HS-5 (cell line): ENCODE data around the gene ADAMTS20.
"Not testable (repeated sequence)": the region's sequence is repeated elsewhere in the genome, so short reads cannot be mapped to it uniquely, and the experiment has no call there.

Experiments used
- DNase-seq: peaks from one replicate; pipeline ENCODE4 v3.0.0-alpha.2; 2012; ENCODE audit warnings: low read depth

ADAMTS20 gene, protein sequence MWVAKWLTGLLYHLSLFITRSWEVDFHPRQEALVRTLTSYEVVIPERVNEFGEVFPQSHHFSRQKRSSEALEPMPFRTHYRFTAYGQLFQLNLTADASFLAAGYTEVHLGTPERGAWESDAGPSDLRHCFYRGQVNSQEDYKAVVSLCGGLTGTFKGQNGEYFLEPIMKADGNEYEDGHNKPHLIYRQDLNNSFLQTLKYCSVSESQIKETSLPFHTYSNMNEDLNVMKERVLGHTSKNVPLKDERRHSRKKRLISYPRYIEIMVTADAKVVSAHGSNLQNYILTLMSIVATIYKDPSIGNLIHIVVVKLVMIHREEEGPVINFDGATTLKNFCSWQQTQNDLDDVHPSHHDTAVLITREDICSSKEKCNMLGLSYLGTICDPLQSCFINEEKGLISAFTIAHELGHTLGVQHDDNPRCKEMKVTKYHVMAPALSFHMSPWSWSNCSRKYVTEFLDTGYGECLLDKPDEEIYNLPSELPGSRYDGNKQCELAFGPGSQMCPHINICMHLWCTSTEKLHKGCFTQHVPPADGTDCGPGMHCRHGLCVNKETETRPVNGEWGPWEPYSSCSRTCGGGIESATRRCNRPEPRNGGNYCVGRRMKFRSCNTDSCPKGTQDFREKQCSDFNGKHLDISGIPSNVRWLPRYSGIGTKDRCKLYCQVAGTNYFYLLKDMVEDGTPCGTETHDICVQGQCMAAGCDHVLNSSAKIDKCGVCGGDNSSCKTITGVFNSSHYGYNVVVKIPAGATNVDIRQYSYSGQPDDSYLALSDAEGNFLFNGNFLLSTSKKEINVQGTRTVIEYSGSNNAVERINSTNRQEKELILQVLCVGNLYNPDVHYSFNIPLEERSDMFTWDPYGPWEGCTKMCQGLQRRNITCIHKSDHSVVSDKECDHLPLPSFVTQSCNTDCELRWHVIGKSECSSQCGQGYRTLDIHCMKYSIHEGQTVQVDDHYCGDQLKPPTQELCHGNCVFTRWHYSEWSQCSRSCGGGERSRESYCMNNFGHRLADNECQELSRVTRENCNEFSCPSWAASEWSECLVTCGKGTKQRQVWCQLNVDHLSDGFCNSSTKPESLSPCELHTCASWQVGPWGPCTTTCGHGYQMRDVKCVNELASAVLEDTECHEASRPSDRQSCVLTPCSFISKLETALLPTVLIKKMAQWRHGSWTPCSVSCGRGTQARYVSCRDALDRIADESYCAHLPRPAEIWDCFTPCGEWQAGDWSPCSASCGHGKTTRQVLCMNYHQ (N-terminal part only)

GRCh38 chr12:43551971-43552559 is at the start of gene ADAMTS20:
ADAMTS20 (minus strand) TSS chr12:43552203; CDS start chr12:43551921, 282 bp downstream.
- DNase-seq = no peak

GRCh38 chr12:43599708-43600107 is 47.7 kb upstream of the ADAMTS20 start:
- no peak for DNase-seq

DNA sequence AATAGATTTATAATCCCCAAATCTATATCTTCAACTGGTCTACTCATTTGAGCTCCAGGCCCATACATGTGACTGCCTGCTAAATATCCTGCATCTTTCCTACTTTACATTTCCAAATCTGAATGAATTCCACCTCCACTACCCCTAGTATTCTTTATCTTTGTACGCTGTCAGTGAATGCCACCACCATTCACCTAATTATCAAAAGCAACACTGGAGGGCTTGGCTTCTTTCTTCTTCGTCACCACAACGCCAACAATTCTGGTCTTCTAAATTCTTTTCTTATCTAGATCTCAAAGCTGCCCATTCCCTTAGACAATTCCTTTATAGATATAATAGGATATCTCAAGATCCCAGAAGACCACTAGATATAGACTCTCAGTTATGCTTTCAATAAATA is 47.1 kb upstream of the ADAMTS20 start:
- DNase-seq = no peak

GRCh38 chr12:43590307-43590706 is 38.3 kb upstream of the ADAMTS20 start:
- no peak for DNase-seq

- no peak for DNase-seq
These were observed 34.7 kb upstream of the ADAMTS20 start for GRCh38 chr12:43586646-43587245.

DNA sequence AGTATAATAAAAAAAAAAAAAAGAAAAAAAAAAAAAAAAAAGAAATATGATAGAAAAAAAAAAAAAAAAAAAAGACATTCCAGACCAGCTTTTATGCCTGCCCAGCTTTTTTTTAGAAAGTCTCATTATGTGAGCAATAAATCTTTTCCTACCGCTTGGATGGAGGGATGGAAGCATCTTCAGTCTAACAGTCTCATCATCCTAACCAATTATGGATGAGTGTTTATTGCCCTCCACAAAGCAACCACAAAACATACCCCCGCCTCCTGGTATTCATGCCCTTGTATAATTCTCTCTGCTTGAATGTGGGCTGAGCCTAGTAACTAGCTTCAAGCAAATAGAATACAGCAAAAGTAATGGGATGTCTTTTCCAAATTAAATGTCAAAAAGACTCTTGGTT is 33.7 kb upstream of the ADAMTS20 start:
- no peak for DNase-seq

GRCh38 chr12:43580601-43581000 is 28.6 kb upstream of the ADAMTS20 start:
- DNase-seq = no peak

- no peak for DNase-seq
These were observed 27.2 kb upstream of the ADAMTS20 start for GRCh38 chr12:43579206-43579605.

DNA sequence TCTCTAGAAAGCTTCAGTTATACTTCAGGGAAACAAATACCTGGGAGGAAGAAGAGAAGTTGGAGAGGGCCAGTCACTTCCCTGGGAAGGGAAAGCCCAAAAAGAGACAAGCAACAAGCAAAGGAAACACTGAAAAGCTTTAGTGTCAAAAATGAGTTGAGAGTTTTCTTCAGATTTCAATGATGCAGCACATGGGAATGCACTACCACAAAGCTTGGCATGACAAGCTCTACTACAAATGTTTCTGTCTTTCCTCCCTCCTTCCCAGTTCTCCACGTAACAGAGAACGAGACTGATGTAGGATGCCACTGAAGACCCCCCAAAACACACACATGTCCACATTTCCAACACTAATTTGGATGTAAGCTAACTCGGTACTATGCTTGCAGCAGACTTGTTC is 26.8 kb upstream of the ADAMTS20 start:
- DNase-seq = no peak

GRCh38 chr12:43577381-43577780 is 25.4 kb upstream of the ADAMTS20 start:
- DNase-seq = no peak

DNA sequence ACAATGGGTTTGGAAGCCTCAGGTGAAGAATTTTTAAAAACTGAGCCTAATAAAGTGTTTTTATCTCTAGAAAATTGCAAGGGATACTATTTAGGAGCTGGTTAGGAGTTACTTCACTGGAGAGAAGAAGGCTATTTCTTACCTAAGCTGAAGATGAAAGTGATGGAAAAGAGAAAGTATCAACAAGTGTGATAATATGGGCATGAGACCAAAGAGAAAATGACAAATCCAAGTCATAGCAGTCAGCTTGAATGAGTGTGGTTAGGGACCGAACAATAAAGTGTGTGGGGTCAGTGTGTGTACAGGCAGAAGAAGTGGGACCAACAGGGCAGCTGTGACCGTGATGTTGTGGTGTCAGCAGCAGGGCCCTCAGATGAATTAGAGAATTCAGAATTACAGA is 24.2 kb upstream of the ADAMTS20 start:
- no peak for DNase-seq

GRCh38 chr12:43571885-43572284 is 19.9 kb upstream of the ADAMTS20 start:
- DNase-seq = no peak

DNA sequence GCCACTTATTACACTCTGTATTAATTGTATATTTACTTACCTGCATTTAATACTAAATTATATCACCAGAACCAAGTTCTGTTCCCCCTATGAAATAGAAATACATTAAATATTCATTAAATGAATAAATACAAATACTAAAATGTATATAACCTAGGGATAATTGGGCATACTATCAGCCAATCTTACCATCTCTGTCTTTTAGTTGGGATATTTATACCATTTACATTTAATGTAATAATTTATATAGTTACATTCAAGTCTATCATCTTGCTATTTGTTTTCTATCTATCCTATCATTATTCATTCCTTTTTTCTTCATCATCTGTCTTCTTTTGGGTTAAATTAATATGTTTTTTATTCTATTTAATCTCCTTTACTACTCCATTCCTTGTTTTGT is 4.1 kb upstream of the ADAMTS20 start:
- DNase-seq = no peak

GRCh38 chr12:43551279-43551970 is 578 bp downstream of the ADAMTS20 start:
- DNase-seq = no peak

GRCh38 chr12:43550831-43551271 is 1.2 kb downstream of the ADAMTS20 start:
- no peak for DNase-seq

DNA sequence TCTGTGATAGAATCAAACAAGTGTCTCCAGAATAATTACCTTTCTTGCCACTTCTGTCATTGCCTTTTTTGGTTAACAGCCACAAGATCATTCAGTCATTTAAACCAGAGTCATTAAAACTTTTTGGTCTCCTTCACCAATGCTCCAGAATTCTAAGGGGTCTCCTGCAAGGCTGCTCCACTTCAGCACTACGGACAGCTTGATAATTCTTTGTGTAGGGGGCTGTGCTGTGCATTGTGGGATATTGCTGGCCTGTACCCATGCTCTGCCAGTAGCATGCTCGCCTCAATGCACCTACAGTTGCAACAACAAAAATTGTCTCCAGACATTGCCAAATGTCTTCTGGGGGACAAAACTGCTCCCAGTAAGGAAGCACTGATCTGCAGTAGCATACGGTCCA is 7.3 kb downstream of the ADAMTS20 start:
- no peak for DNase-seq

DNA sequence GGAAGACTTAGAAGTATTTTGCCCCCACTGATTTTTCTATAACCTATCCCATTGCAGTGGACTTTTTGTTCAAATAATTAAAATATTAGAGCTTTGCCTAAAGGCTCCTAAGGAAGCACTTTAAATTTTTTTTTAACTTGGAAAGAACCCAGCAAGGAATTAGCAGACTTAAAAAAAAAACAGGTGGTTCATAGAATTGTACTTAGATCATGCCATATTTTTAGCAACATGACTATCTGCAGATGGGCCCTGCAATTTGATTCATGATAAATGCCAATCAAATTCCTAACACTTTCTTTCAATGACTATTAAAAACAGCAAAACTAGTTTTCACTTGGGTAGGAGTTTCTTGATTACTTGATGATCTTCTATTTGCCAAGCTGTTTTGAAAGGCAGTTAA is 11.5 kb downstream of the ADAMTS20 start:
- peak; percentile 49 for DNase-seq

- DNase-seq = not testable (repeated sequence)
These were observed 14.3 kb downstream of the ADAMTS20 start for GRCh38 chr12:43537675-43538074.

- DNase-seq = no peak
These were observed 36.0 kb downstream of the ADAMTS20 start for GRCh38 chr12:43516045-43516444.

GRCh38 chr12:43501703-43502102 is 50.3 kb downstream of the ADAMTS20 start:
- DNase-seq = peak; percentile 11

GRCh38 chr12:43493261-43493797 is 58.7 kb downstream of the ADAMTS20 start:
- no peak for DNase-seq
